ENCODE measurements around the gene TMEM62.
A peak's percentile ranks its signal among the peaks of the same experiment; 100 is the strongest.

TMEM62 gene

DNA sequence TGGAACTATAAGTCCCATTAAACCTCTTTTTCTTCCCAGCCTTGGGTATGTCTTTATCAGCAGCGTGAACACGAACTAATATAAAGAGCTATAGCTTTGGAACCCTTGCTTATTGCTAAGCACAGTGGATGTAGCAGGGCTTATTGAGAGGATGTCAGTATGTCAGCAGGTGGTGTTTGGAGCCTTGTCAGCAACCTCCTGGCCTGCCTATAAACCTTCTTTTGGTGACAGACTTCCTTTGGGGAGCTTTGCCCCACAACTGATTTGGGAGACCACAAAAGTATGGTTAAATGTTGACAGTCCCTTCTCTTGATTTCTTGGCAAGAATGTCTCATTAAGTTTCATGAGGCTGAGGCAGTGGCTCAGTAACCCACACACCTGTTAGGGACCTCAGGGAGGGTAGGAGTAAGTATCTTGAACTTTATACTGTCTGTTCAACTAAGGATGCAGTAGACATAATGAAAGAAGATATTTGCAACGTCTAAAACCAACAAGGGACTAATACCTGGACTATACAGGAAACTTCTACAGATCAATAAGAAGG is 66.6 kb downstream of the TMEM62 start:
- Histone ChIP-seq H3K9me3 (ENCODE audit: control insufficient read depth, insufficient read depth, low read length) (no peaks in the 10 kb centered on the region), H3K4me1 (ENCODE audit: control insufficient read depth, low read length) (0 out of 2 replicates have a peak, but pooled peaks cover 5% of the 10 kb centered on the region), H3K9me2 (replicated peaks; ENCODE audit: control insufficient read depth, low read length) (no peaks in the 10 kb centered on the region), H4K20me1 (ENCODE audit: control insufficient read depth, insufficient read depth, low read depth, low read length) (no peaks in the 10 kb centered on the region), H3F3A (ENCODE audit: control insufficient read depth, insufficient read depth) (no peaks in the 10 kb centered on the region), H3K4me3 (ENCODE audit: low read length) (no peak overlapping the region), H3K27me3 (ENCODE audit: control insufficient read depth, low read length) (no peaks in the 10 kb centered on the region; the same call in 1 of the 2 replicates), H3K36me3 (ENCODE audit: control insufficient read depth, low read length) (peaks cover 12% of the 10 kb centered on the region), H3K79me2 (ENCODE audit: control insufficient read depth, low read length) (no peaks in the 10 kb centered on the region), H3K4me2 (ENCODE audit: low read length) (no peak overlapping the region), H3K27ac (ENCODE audit: low read depth, low read length) (no peak overlapping the region)
- TF ChIP-seq, protein P1, sequence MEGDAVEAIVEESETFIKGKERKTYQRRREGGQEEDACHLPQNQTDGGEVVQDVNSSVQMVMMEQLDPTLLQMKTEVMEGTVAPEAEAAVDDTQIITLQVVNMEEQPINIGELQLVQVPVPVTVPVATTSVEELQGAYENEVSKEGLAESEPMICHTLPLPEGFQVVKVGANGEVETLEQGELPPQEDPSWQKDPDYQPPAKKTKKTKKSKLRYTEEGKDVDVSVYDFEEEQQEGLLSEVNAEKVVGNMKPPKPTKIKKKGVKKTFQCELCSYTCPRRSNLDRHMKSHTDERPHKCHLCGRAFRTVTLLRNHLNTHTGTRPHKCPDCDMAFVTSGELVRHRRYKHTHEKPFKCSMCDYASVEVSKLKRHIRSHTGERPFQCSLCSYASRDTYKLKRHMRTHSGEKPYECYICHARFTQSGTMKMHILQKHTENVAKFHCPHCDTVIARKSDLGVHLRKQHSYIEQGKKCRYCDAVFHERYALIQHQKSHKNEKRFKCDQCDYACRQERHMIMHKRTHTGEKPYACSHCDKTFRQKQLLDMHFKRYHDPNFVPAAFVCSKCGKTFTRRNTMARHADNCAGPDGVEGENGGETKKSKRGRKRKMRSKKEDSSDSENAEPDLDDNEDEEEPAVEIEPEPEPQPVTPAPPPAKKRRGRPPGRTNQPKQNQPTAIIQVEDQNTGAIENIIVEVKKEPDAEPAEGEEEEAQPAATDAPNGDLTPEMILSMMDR (IDR thresholded peaks at IDR 0.05; ENCODE audit: low read depth, low read length, poor library complexity, severe bottlenecking), result no peak
- TF ChIP-seq EZH2phosphoT487 (IDR thresholded peaks at IDR 0.05; ENCODE audit: borderline replicate concordance, low read length), result no peak

DNA sequence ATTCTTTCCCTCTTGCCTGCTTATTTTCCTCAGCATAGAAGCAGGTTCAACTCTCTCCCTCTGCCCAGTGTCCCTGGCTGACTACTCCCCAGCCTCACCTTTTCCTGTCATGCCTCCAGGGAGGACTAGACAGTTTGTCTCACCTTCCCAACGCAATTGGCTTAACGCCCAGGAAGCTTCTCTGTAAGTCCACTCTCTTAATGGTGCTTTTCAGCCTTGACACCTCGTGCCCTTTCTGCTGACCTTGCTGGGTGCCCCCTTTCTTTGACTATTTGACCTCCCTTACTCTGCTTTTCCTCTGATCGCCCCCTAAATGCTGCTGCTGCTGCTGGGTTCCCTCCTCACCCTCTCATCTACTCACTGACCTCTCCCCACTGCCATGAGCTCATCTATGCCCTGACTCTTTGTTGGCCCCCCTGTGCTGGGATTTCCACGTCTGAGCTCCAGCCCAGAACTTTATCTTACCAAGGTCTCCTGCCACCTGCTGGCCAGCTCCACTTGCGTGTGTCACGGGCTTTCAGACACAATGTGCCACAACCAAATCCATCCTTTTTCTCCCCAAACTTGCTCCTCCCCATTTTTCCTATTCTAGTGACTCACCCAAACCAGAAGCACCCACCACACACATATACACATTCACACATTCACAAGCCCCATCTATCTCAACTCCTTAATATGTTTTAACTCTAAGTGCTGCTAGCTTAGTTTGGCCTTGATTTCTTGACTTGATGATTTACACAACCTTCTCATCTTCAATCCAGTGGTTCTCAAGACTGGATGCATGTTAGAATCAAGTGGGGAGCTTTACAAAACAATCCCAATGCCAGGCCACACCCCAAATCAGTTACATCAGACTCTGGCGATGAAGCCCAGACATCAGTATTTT is 70.9 kb downstream of the TMEM62 start:
- TF ChIP-seq, protein P1 (IDR thresholded peaks at IDR 0.05; ENCODE audit: low read depth, low read length, poor library complexity, severe bottlenecking), result peak; percentile 89
- TF ChIP-seq EZH2phosphoT487 (IDR thresholded peaks at IDR 0.05; ENCODE audit: borderline replicate concordance, low read length), result no peak
- H3K4me1 ChIP-seq (ENCODE audit: control insufficient read depth, low read length), result no peaks in the 10 kb centered on the region
- no peaks in the 10 kb centered on the region for H3K36me3 ChIP-seq (ENCODE audit: control insufficient read depth, low read length)
- no peaks in the 10 kb centered on the region for H4K20me1 ChIP-seq (ENCODE audit: control insufficient read depth, insufficient read depth, low read depth, low read length)
- H3K9me3 ChIP-seq (ENCODE audit: control insufficient read depth, insufficient read depth, low read length), result no peaks in the 10 kb centered on the region
- H3F3A ChIP-seq (ENCODE audit: control insufficient read depth, insufficient read depth), result no peaks in the 10 kb centered on the region
- H3K4me2 ChIP-seq (ENCODE audit: low read length), result no peak overlapping the region
- no peak overlapping the region for H3K27ac ChIP-seq (ENCODE audit: low read depth, low read length)
- no peak overlapping the region for H3K4me3 ChIP-seq (ENCODE audit: low read length)
- H3K9me2 ChIP-seq (replicated peaks; ENCODE audit: control insufficient read depth, low read length), result no peaks in the 10 kb centered on the region
- H3K79me2 ChIP-seq (ENCODE audit: control insufficient read depth, low read length), result no peaks in the 10 kb centered on the region
- H3K27me3 ChIP-seq (ENCODE audit: control insufficient read depth, low read length), result peaks cover 7% of the 10 kb centered on the region; the same call in 1 of the 2 replicates

DNA sequence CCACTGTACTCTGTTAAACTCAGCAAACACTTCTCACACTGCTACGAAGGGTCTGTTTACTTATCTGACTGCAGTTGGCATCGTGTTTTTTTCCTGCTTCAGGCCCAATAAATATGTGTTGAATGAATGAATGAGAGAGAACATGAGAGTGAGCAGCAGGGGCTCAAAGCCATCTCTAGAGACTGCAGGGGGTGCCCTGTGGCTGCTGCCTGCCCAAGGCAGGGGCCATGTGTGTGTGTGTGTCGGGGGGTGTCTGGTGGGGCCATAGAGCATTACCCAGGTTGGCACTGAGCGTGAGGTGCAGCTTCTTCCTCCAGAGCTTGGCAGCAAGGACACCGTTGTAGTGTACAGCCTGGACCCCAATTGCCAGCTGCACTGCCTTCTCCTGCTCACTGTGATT is 72.7 kb downstream of the TMEM62 start:
- H3K4me2 ChIP-seq (ENCODE audit: low read length), result no peak overlapping the region
- no peaks in the 10 kb centered on the region for H3K79me2 ChIP-seq (ENCODE audit: control insufficient read depth, low read length)
- TF ChIP-seq EZH2phosphoT487 (IDR thresholded peaks at IDR 0.05; ENCODE audit: borderline replicate concordance, low read length), result no peak
- TF ChIP-seq, protein P1 (IDR thresholded peaks at IDR 0.05; ENCODE audit: low read depth, low read length, poor library complexity, severe bottlenecking), result no peak
- H4K20me1 ChIP-seq (ENCODE audit: control insufficient read depth, insufficient read depth, low read depth, low read length), result no peaks in the 10 kb centered on the region
- no peak overlapping the region for H3K4me3 ChIP-seq (ENCODE audit: low read length)
- no peaks in the 10 kb centered on the region for H3F3A ChIP-seq (ENCODE audit: control insufficient read depth, insufficient read depth)
- H3K27ac ChIP-seq (ENCODE audit: low read depth, low read length), result no peak overlapping the region
- H3K36me3 ChIP-seq (ENCODE audit: control insufficient read depth, low read length), result no peaks in the 10 kb centered on the region
- no peaks in the 10 kb centered on the region for H3K9me2 ChIP-seq (replicated peaks; ENCODE audit: control insufficient read depth, low read length)
- no peaks in the 10 kb centered on the region for H3K9me3 ChIP-seq (ENCODE audit: control insufficient read depth, insufficient read depth, low read length)
- H3K4me1 ChIP-seq (ENCODE audit: control insufficient read depth, low read length), result no peaks in the 10 kb centered on the region
- H3K27me3 ChIP-seq (ENCODE audit: control insufficient read depth, low read length), result peaks cover 7% of the 10 kb centered on the region; the same call in 1 of the 2 replicates
